HEK293T (cell line): Measurements from ENCODE around the gene SYCN.

Experiments
- CTCF ChIA-PET: fragments of 350-600 bp; formaldehyde crosslinking; extraction: SDS; loops from one replicate; lab custom pipeline; 2021; ENCODE audit warnings: antibody characterized with exemption, inconsistent platforms; lab: Yijun Ruan, JAX
- POLR2A ChIA-PET: fragments of 350-600 bp; formaldehyde crosslinking; extraction: SDS; loops from one replicate; lab custom pipeline; 2020; ENCODE audit warnings: antibody characterized with exemption, inconsistent platforms; lab: Yijun Ruan, JAX
- DNase-seq: peaks from one replicate; pipeline ENCODE4 v3.0.0; 2012; ENCODE audit warnings: mixed read lengths; ENCODE audit errors: extremely low spot score
- ARNT ChIP-seq: fragments of 450-650 bp; IDR thresholded peaks from 2 replicates; pipeline ENCODE4 v1.6.1; 2017; ENCODE audit warnings: mild to moderate bottlenecking
- BHLHE40 ChIP-seq: fragments of 450-650 bp; IDR thresholded peaks from 2 replicates; pipeline ENCODE4 v1.6.1; 2016; ENCODE audit warnings: mild to moderate bottlenecking, moderate library complexity, borderline replicate concordance
- CTBP1 ChIP-seq: fragments of 450-650 bp; IDR thresholded peaks from 2 replicates; pipeline ENCODE4 v1.6.1; 2016; ENCODE audit warnings: borderline replicate concordance
- ELF4 ChIP-seq: fragments of 450-650 bp; IDR thresholded peaks from 2 replicates; pipeline ENCODE4 v1.6.1; 2017; ENCODE audit warnings: antibody characterized with exemption
- FOXA1 ChIP-seq: fragments of 450-650 bp; IDR thresholded peaks from 2 replicates; pipeline ENCODE4 v1.6.1; 2016; ENCODE audit warnings: mild to moderate bottlenecking
- FOXK2 ChIP-seq: fragments of 450-650 bp; IDR thresholded peaks from 2 replicates; pipeline ENCODE4 v1.6.1; 2016; ENCODE audit warnings: mild to moderate bottlenecking
- FOXM1 ChIP-seq: fragments of 450-650 bp; IDR thresholded peaks from 2 replicates; pipeline ENCODE4 v1.6.1; 2017; ENCODE audit warnings: mild to moderate bottlenecking, borderline replicate concordance
- HDGF ChIP-seq: fragments of 450-650 bp; IDR thresholded peaks from 2 replicates; pipeline ENCODE4 v1.6.1; 2017; ENCODE audit warnings: antibody characterized with exemption, borderline replicate concordance
- L3MBTL2 ChIP-seq: fragments of 450-650 bp; conservative IDR thresholded peaks from 2 replicates; pipeline ENCODE4 v1.6.1; 2016; ENCODE audit warnings: mild to moderate bottlenecking
- LEF1 ChIP-seq: fragments of 450-650 bp; IDR thresholded peaks from 2 replicates; pipeline ENCODE4 v1.6.1; 2017; ENCODE audit warnings: mild to moderate bottlenecking, borderline replicate concordance
- NFRKB ChIP-seq: fragments of 450-650 bp; IDR thresholded peaks from 2 replicates; pipeline ENCODE4 v1.6.1; 2016; ENCODE audit warnings: mild to moderate bottlenecking, moderate library complexity
- SP1 ChIP-seq: fragments of 450-650 bp; IDR thresholded peaks from 2 replicates; pipeline ENCODE4 v1.6.1; 2017
- SUZ12 ChIP-seq: fragments of 450-650 bp; IDR thresholded peaks from 2 replicates; pipeline ENCODE4 v1.6.1; 2016; ENCODE audit warnings: mild to moderate bottlenecking
- TARDBP ChIP-seq: fragments of 450-650 bp; IDR thresholded peaks from 2 replicates; pipeline ENCODE4 v1.6.1; 2016
- ZNF384 ChIP-seq: fragments of 450-650 bp; IDR thresholded peaks from 2 replicates; pipeline ENCODE4 v1.6.1; 2016
- TF ChIP-seq, protein P1 (sequence below): fragments of 450-650 bp; IDR thresholded peaks from 2 replicates; pipeline ENCODE4 v1.6.1; 2016

SYCN gene

DNA sequence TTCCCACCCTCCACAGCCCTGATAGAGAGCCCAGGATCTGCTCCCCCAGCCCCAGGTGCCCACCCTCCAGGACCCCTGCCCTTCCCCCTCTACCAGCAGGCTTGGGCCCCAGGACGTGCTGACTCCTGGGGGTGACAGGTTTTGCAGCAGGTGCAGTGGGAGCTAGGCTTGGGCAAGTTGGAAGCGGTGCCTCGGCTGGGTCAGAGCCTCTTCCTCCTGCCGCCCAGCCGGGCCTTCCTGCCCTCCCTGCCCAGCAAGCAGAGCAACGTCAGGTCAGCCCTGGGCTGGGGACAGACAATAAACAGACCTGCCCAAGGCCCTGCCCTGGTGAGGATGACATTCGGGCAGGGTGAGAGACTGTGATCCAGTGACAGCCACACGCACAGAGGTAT lies 16.5 kb downstream of the SYCN start:
- no peak for DNase-seq
- TF ChIP-seq CTBP1: no peak
- TF ChIP-seq ZNF384: no peak
- TF ChIP-seq BHLHE40: no peak
- TF ChIP-seq NFRKB: no peak
- TF ChIP-seq LEF1: no peak
- TF ChIP-seq HDGF: no peak
- ChIA-PET POLR2A (no interaction called here), CTCF (interaction anchor here (0.6 to 1.9 kb wide), 4 partner anchors 13 to 211 kb away, joined by 3 to 6 read pairs (median 4); no protein-coding TSS in a partner anchor)

DNA sequence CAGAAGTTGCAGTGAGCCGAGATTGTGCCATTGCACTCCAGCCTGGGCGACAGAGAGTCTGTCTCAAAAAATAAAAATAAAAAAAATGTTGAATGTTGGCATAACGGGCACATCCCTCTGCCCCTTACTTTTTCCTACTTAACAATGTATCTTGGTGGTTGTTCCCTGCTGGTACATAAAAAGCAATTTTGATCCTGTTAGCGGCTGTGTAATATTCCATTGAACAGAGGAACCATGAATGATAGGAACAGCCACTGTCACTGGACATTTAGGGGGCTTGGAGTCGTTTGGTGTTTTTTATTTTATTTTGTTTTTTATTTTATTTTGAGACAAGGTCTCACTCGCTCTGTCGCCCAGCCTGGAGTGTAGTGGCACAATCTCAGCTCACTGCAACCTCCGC lies 17.7 kb downstream of the SYCN start:
- POLR2A ChIA-PET: no interaction called here
- CTCF ChIA-PET: interaction anchor here (0.8 to 1.9 kb wide), 5 partner anchors 9 to 64 kb away, joined by 3 to 6 read pairs (median 4); no protein-coding TSS in a partner anchor
- TF ChIP-seq CTBP1 (no peak), ARNT (no peak), HDGF (no peak), FOXM1 (no peak), SUZ12 (no peak), L3MBTL2 (no peak), ZNF384 (no peak), BHLHE40 (no peak)
- TF ChIP-seq, protein P1, sequence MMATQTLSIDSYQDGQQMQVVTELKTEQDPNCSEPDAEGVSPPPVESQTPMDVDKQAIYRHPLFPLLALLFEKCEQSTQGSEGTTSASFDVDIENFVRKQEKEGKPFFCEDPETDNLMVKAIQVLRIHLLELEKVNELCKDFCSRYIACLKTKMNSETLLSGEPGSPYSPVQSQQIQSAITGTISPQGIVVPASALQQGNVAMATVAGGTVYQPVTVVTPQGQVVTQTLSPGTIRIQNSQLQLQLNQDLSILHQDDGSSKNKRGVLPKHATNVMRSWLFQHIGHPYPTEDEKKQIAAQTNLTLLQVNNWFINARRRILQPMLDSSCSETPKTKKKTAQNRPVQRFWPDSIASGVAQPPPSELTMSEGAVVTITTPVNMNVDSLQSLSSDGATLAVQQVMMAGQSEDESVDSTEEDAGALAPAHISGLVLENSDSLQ: no peak
- no peak for DNase-seq

DNA sequence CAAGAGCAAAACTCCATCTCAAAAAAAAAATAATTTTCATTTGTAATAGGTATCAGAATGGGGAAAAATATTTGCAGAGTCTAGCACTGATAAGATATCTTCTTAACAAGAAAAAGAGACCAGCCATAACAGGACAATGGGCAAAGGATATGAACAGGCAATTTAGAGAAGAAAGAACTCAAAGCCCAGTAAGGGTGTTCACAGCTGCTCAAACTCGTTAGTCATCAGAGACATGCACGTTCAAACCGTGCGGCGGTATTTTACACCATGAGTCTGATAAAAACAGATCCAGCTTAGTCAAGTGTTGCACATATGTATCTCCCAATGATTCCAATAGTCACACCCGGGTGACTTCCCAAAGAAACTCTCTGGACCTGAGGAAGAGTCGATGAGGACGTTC lies 21.0 kb downstream of the SYCN start:
- no peak for DNase-seq
- CTCF ChIA-PET: no interaction called here
- POLR2A ChIA-PET: no interaction called here
- no peak for TF ChIP-seq FOXM1
- no peak for TF ChIP-seq TARDBP
- no peak for TF ChIP-seq ZNF384
- TF ChIP-seq, protein P1: no peak
- no peak for TF ChIP-seq L3MBTL2
- TF ChIP-seq BHLHE40: no peak
- TF ChIP-seq NFRKB: no peak
- no peak for TF ChIP-seq CTBP1
- TF ChIP-seq FOXK2: no peak
- TF ChIP-seq FOXA1: no peak
- no peak for TF ChIP-seq SUZ12
- no peak for TF ChIP-seq HDGF
- TF ChIP-seq LEF1: no peak
- no peak for TF ChIP-seq ELF4
- TF ChIP-seq ARNT: no peak

DNA sequence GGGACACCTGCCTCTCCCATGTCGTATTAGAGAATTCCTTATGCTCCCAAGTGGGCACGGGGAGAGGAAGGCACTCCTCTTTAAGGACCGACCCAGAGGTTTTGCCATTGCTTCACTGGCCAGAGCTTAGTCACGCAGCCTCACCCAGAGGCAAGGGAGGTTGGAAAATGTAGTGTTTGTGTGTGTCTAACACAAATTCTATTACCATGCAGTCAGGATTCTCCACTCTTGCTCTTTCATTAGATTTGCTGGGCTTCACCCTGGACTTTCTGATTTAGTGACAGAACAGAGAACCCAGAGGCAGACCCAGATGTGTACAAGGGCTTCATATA lies 21.9 kb downstream of the SYCN start:
- no peak for DNase-seq
- CTCF ChIA-PET: no interaction called here
- POLR2A ChIA-PET: no interaction called here

DNA sequence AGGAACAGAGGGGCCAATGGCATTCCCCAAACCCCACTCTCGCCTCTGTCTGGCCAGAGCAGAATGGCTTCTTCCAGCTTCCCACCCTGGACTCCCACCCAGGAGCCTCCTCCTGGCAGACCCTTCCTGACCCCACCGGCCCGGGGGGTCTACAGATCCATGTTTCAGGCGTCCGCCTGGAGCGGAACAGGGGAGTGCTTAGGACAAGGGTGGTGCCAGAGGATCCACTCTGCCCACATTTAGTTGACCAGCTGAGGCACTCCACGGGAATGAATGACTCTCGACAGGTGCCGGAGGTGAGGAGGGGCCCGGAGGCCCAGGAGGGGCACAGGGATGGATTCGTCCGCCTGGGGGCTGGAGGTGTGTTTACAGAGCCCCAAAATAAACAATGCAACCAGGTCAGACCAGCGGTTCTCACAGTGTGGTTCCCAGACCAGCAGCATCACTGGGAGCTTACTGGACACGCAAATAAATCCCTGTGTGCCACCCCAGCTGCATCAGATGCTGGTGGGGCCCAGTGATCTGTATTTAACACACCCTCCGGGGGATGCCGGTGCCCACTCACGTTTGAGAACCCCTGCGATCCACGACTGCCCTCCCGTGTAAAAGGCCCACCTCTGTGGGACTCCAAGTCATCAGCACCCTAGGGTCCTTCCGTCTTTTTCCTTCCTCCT lies 22.4 kb downstream of the SYCN start:
- TF ChIP-seq ELF4: no peak
- TF ChIP-seq ZNF384: no peak
- TF ChIP-seq TARDBP: no peak
- TF ChIP-seq SP1: no peak
- TF ChIP-seq FOXK2: no peak
- TF ChIP-seq FOXA1: no peak
- no peak for TF ChIP-seq CTBP1
- no peak for TF ChIP-seq L3MBTL2
- TF ChIP-seq LEF1: no peak
- no peak for TF ChIP-seq BHLHE40
- TF ChIP-seq HDGF: no peak
- TF ChIP-seq, protein P1: no peak
- no peak for TF ChIP-seq NFRKB
- TF ChIP-seq SUZ12: no peak
- TF ChIP-seq ARNT: no peak
- no peak for TF ChIP-seq FOXM1
- ChIA-PET POLR2A (no interaction called here), CTCF (no interaction called here)
- DNase-seq: no peak

More for the DNA sequence above, 21.9 kb downstream of the SYCN start:
- TF ChIP-seq ELF4 (no peak), NFRKB (no peak), FOXK2 (no peak), BHLHE40 (no peak)

DNA sequence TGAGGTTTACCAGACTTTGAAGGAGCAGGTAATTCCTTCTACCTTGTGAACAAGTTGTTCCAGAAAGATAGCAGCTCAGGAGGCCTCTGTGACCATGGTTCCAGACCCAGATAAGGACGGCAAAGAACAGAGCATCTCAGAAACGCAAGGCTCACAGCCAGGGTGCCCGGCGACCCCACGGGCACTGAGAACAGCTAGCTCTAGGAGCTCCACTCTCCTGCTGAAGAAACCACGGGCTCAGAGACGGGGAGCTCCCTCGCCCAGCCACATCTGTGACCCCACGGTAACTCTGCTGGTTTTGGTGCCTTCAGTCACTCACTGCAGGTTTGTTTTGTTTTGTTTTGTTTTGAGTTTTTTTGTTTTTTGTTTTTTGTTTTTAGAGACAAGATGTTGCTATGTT lies 23.3 kb downstream of the SYCN start:
- TF ChIP-seq FOXA1 (no peak), LEF1 (no peak), NFRKB (no peak), ELF4 (no peak), FOXM1 (no peak), HDGF (no peak), SUZ12 (no peak), CTBP1 (no peak), L3MBTL2 (no peak), SP1 (no peak), ARNT (no peak), TARDBP (no peak), ZNF384 (no peak), FOXK2 (no peak), BHLHE40 (no peak)
- TF ChIP-seq, protein P1: no peak
- ChIA-PET CTCF (no interaction called here), POLR2A (no interaction called here)
- DNase-seq: no peak
